Liver (tissue), 3 donors: Measurements from ENCODE around the gene MXRA8.

ENCODE experiments used
- FOXA2 ChIP-seq: IDR thresholded peaks from 2 replicates; pipeline ENCODE4 v1.6.1; 2016; ENCODE audit warnings: antibody characterized with exemption
- HNF4G ChIP-seq: IDR thresholded peaks from 2 replicates; pipeline ENCODE4 v1.6.1; 2016; ENCODE audit warnings: antibody characterized with exemption
- JUND ChIP-seq, 2 donors: IDR thresholded peaks; 2 replicates each; pipeline ENCODE4 v1.6.1; 2016; ENCODE audit warnings: antibody characterized with exemption in 2 of 2
- SP1 ChIP-seq: IDR thresholded peaks from 2 replicates; pipeline ENCODE4 v1.6.1; 2018; ENCODE audit warnings: antibody characterized with exemption, mild to moderate bottlenecking
- YY1 ChIP-seq: IDR thresholded peaks from 2 replicates; pipeline ENCODE4 v1.6.1; 2016; ENCODE audit warnings: antibody characterized with exemption, mild to moderate bottlenecking
- TF ChIP-seq, protein P1 (sequence below): fragments of 150-350 bp; IDR thresholded peaks from 2 replicates; pipeline ENCODE4 v1.5.1; 2017; ENCODE audit warnings: improper control_type of control experiment, low read depth, low read length; ENCODE audit not compliant: missing input control
- TF ChIP-seq, protein P2 (sequence below): IDR thresholded peaks from 2 replicates; pipeline ENCODE4 v1.6.1; 2016; ENCODE audit warnings: antibody characterized with exemption, mild to moderate bottlenecking
- TF ChIP-seq, protein P3 (sequence below): IDR thresholded peaks from 2 replicates; pipeline ENCODE4 v1.6.1; 2016; ENCODE audit warnings: antibody characterized with exemption
- TF ChIP-seq, protein P4 (sequence below): IDR thresholded peaks from 2 replicates; pipeline ENCODE4 v1.6.1; 2016; ENCODE audit warnings: antibody characterized with exemption
- donor health status: healthy.
- donor health status: healthy.

DNA sequence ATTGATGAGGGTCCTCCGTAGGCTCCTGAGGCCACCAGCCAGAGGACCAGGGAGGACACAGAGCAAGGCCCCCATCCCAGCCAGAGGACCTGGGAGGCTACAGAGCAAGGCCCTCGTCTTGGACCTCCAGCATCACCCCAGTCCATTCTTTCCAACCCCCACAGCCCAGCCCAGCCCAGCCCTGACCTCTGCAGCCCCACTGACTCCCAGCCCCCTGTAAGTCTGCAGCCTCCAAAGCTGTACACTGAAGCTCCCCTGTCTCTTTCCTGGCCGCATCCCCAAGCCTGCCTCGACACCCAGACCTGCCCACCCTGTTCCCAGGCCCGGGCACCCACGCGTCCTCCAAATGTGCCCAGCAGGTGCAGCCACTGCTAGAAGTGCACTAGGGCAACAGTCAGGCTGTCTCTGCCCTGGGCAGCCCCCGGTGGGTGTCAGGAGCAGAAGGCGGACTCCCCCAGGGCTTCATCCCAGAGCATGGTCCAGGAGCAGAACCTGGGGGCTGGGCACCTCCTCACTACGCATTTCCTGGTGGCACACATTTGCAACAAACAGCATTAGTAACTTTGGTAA is 11.2 kb downstream of the MXRA8 start:
- TF ChIP-seq, protein P1, sequence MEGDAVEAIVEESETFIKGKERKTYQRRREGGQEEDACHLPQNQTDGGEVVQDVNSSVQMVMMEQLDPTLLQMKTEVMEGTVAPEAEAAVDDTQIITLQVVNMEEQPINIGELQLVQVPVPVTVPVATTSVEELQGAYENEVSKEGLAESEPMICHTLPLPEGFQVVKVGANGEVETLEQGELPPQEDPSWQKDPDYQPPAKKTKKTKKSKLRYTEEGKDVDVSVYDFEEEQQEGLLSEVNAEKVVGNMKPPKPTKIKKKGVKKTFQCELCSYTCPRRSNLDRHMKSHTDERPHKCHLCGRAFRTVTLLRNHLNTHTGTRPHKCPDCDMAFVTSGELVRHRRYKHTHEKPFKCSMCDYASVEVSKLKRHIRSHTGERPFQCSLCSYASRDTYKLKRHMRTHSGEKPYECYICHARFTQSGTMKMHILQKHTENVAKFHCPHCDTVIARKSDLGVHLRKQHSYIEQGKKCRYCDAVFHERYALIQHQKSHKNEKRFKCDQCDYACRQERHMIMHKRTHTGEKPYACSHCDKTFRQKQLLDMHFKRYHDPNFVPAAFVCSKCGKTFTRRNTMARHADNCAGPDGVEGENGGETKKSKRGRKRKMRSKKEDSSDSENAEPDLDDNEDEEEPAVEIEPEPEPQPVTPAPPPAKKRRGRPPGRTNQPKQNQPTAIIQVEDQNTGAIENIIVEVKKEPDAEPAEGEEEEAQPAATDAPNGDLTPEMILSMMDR = no peak
- TF ChIP-seq, protein P2, sequence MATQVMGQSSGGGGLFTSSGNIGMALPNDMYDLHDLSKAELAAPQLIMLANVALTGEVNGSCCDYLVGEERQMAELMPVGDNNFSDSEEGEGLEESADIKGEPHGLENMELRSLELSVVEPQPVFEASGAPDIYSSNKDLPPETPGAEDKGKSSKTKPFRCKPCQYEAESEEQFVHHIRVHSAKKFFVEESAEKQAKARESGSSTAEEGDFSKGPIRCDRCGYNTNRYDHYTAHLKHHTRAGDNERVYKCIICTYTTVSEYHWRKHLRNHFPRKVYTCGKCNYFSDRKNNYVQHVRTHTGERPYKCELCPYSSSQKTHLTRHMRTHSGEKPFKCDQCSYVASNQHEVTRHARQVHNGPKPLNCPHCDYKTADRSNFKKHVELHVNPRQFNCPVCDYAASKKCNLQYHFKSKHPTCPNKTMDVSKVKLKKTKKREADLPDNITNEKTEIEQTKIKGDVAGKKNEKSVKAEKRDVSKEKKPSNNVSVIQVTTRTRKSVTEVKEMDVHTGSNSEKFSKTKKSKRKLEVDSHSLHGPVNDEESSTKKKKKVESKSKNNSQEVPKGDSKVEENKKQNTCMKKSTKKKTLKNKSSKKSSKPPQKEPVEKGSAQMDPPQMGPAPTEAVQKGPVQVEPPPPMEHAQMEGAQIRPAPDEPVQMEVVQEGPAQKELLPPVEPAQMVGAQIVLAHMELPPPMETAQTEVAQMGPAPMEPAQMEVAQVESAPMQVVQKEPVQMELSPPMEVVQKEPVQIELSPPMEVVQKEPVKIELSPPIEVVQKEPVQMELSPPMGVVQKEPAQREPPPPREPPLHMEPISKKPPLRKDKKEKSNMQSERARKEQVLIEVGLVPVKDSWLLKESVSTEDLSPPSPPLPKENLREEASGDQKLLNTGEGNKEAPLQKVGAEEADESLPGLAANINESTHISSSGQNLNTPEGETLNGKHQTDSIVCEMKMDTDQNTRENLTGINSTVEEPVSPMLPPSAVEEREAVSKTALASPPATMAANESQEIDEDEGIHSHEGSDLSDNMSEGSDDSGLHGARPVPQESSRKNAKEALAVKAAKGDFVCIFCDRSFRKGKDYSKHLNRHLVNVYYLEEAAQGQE = no peak
- TF ChIP-seq, protein P3, sequence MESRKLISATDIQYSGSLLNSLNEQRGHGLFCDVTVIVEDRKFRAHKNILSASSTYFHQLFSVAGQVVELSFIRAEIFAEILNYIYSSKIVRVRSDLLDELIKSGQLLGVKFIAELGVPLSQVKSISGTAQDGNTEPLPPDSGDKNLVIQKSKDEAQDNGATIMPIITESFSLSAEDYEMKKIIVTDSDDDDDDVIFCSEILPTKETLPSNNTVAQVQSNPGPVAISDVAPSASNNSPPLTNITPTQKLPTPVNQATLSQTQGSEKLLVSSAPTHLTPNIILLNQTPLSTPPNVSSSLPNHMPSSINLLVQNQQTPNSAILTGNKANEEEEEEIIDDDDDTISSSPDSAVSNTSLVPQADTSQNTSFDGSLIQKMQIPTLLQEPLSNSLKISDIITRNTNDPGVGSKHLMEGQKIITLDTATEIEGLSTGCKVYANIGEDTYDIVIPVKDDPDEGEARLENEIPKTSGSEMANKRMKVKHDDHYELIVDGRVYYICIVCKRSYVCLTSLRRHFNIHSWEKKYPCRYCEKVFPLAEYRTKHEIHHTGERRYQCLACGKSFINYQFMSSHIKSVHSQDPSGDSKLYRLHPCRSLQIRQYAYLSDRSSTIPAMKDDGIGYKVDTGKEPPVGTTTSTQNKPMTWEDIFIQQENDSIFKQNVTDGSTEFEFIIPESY = no peak
- TF ChIP-seq FOXA2 (no peak), YY1 (no peak), SP1 (no peak), HNF4G (no peak), JUND (IDR thresholded peaks at IDR 0.05) (no peak)
- TF ChIP-seq, protein P4, sequence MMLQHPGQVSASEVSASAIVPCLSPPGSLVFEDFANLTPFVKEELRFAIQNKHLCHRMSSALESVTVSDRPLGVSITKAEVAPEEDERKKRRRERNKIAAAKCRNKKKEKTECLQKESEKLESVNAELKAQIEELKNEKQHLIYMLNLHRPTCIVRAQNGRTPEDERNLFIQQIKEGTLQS = no peak
